Measurements from ENCODE around the gene BNC2.
A peak's percentile ranks its signal among the peaks of the same experiment; 100 is the strongest.

The BNC2 gene

DNA sequence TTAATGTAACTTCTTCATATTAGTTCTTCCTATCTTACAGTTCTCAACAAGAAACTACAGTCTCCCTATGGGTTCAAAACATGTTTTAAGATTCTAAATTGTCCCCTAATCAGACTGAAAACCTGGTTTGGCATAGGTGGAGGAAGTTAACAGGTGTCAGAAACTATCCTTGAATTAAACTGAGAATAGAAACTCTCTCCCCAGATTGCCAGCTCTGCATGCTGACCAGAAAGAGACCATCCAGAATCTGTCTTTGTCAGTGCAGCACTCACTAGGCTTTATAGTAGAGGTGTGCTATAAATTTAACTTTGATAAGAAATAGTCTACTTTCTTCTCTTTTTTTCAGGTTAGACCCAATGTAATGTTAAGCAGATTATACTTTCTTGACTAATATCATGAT lies 63.8 kb downstream of the BNC2 start:
- in situ Hi-C loops (cut with HindIII; ENCODE audit: low pct_ligation_motif_present, low sequenced_read_pairs), result no loop called here
- TF ChIP-seq, protein P1, sequence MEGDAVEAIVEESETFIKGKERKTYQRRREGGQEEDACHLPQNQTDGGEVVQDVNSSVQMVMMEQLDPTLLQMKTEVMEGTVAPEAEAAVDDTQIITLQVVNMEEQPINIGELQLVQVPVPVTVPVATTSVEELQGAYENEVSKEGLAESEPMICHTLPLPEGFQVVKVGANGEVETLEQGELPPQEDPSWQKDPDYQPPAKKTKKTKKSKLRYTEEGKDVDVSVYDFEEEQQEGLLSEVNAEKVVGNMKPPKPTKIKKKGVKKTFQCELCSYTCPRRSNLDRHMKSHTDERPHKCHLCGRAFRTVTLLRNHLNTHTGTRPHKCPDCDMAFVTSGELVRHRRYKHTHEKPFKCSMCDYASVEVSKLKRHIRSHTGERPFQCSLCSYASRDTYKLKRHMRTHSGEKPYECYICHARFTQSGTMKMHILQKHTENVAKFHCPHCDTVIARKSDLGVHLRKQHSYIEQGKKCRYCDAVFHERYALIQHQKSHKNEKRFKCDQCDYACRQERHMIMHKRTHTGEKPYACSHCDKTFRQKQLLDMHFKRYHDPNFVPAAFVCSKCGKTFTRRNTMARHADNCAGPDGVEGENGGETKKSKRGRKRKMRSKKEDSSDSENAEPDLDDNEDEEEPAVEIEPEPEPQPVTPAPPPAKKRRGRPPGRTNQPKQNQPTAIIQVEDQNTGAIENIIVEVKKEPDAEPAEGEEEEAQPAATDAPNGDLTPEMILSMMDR (IDR thresholded peaks at IDR 0.05; ENCODE audit: low read depth, low read length, missing control alignments), result no peak
- Histone ChIP-seq H3K36me3 (replicated peaks) (no peaks in the 10 kb centered on the region), H3K27me3 (replicated peaks) (no peaks in the 10 kb centered on the region), H3K27ac (no peak overlapping the region), H3K4me3 (ENCODE audit: low read depth, low read length) (no peak overlapping the region)
- DNase-seq, result no peak

DNA sequence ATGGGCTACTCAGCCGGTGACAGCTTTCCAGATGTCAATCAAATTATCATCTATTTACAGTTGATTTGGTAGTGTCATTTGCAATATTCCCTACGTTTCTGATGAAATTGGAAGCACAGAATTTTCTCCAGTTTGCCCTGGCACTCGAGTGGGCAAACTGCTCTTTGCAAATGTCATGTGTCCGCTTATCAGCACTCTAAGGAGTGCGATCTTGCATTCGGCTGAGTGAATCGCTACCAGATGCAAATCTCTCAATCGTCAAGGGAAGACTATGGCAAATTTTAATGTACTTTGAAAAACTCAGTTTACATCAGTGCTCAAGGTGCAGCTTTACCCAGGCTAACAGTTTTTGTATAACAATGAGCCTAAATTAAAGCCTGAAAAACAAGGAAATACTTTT lies 66.8 kb downstream of the BNC2 start:
- H3K27me3 ChIP-seq (replicated peaks), result no peaks in the 10 kb centered on the region
- in situ Hi-C loops (cut with HindIII; ENCODE audit: low pct_ligation_motif_present, low sequenced_read_pairs), result no loop called here
- no peak overlapping the region for H3K27ac ChIP-seq
- TF ChIP-seq, protein P1 (IDR thresholded peaks at IDR 0.05; ENCODE audit: low read depth, low read length, missing control alignments), result no peak
- DNase-seq, result no peak
- no peaks in the 10 kb centered on the region for H3K36me3 ChIP-seq (replicated peaks)
- H3K4me3 ChIP-seq (ENCODE audit: low read depth, low read length), result no peak overlapping the region

DNA sequence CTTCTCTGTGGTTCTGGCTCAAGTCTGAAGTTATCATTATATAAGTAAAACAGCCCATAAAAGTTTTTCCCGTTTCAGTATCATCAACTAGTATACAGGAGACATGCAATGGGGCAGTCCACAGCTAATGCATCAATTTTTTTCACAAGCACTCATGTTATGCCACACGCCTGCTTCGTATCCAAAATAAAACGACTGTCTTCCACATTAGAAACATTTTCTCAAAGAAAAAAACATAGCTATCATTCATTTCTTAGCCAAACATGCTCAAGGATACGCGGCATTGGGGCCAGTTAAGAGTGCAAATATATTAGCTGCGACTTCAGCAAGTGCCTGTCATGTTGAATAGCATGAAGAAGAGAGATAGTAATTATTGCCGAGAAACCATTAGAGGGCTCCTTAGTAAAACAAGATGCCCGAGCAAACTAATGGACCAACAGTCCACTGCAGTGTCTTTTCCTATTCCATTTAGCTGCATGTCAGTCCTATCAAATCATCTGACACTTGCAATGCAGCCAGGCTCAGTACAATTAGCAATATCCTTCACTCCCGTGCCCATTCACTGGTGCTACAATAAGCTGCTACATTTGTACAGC lies 68.5 kb downstream of the BNC2 start:
- no peak overlapping the region for H3K27ac ChIP-seq
- H3K27me3 ChIP-seq (replicated peaks), result no peaks in the 10 kb centered on the region
- TF ChIP-seq, protein P1 (IDR thresholded peaks at IDR 0.05; ENCODE audit: low read depth, low read length, missing control alignments), result no peak
- in situ Hi-C loops (cut with HindIII; ENCODE audit: low pct_ligation_motif_present, low sequenced_read_pairs), result no loop called here
- H3K36me3 ChIP-seq (replicated peaks), result no peaks in the 10 kb centered on the region
- DNase-seq, result no peak
- H3K4me3 ChIP-seq (ENCODE audit: low read depth, low read length), result no peak overlapping the region

DNA sequence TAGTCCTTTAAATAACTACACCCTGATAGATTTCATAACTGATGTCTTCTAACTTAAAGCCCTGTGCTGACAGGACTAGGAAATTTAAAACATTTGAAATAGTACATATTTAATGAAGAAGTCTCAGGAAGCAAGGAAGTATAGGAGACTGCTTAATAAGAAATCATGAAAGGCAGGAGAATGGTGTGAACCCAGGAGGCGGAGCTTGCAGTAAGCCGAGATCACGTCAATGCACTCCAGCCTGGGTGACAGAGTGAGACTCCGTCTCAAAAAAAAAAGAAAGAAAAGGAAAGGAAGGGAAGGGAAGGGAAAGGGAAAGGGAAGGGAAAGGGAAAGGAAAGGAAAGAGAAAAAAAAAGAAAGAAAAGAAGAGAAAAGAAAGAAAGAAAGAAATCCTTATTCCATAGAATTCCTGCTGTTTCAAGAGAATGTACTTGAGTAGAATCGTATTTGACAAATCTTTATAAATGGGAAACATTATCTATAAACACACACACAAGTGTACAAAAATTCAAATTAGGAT lies 74.1 kb downstream of the BNC2 start:
- H3K4me3 ChIP-seq (ENCODE audit: low read depth, low read length), result no peak overlapping the region
- no peaks in the 10 kb centered on the region for H3K36me3 ChIP-seq (replicated peaks)
- H3K27ac ChIP-seq, result no peak overlapping the region
- no peak for DNase-seq
- TF ChIP-seq, protein P1 (IDR thresholded peaks at IDR 0.05; ENCODE audit: low read depth, low read length, missing control alignments), result no peak
- H3K27me3 ChIP-seq (replicated peaks), result no peaks in the 10 kb centered on the region
- in situ Hi-C loops (cut with HindIII; ENCODE audit: low pct_ligation_motif_present, low sequenced_read_pairs), result no loop called here

DNA sequence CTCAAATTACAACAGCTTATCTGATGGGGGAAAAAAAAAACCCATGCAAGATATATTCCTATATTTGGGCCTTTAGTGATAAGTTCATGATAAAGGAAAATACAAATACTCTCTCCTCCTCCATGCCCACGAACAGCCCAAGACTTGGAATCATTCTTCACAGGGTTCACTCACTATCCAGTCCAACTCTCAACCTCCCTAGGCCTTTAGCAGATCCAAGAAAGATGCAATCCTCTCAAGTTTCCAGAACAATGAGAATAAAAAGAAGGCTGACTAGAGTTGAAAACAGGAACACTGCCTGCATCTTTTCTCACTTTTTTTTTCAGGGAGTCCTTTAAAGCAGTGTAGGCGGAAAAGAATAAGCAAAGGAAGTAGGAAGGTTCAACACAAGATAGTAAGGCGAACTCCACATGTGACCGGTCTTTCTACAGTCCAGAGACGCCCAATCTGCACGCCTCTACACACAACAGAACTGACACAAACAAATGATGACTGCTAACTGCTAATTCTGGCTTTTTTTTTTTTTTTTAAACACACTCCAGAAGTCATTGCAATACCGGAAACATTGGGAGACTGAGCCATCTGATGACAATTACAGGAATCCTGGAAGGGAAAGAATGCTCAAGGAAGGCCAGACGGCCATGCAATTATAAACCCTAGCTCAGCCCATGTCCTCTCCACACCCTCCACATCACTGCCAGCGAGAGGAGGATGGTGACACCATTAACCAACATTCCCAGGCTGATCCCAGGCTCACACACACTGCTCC lies 75.4 kb downstream of the BNC2 start:
- TF ChIP-seq, protein P1 (IDR thresholded peaks at IDR 0.05; ENCODE audit: low read depth, low read length, missing control alignments), result no peak
- no peak overlapping the region for H3K4me3 ChIP-seq (ENCODE audit: low read depth, low read length)
- H3K27me3 ChIP-seq (replicated peaks), result no peaks in the 10 kb centered on the region
- peak; percentile 51 for DNase-seq
- H3K36me3 ChIP-seq (replicated peaks), result no peaks in the 10 kb centered on the region
- in situ Hi-C loops (cut with HindIII; ENCODE audit: low pct_ligation_motif_present, low sequenced_read_pairs), result no loop called here
- peak overlapping the region; percentile 45 for H3K27ac ChIP-seq
